AG10803 (cell line): ENCODE results near the gene PDCD2L.
A peak's percentile ranks its signal among the peaks of the same experiment; 100 is the strongest.

ENCODE experiments used
- DNase-seq: peaks from one replicate; pipeline ENCODE4 v3.0.0; 2010; ENCODE audit warnings: low read depth
- H3K4me3 ChIP-seq: 2 replicates; pipeline ENCODE4 v1.5.1; 2011; ENCODE audit warnings: mild to moderate bottlenecking, low read length, control low read depth
- CTCF ChIP-seq: conservative IDR thresholded peaks from 2 replicates; pipeline ENCODE4 v1.5.1; 2011; ENCODE audit warnings: mild to moderate bottlenecking, low read length, control low read depth, inconsistent platforms

The PDCD2L gene

GRCh38 chr19:34411216-34411615 lies 7.0 kb downstream of the PDCD2L start:
- no peak for TF ChIP-seq CTCF
- no peak overlapping the region for H3K4me3 ChIP-seq
- no peak for DNase-seq

- no peak for TF ChIP-seq CTCF
- H3K4me3 ChIP-seq: no peak overlapping the region
- no peak for DNase-seq
Measured at GRCh38 chr19:34416021-34416545, 11.9 kb downstream of the PDCD2L start.

- no peak for DNase-seq
- H3K4me3 ChIP-seq: no peak overlapping the region
- no peak for TF ChIP-seq CTCF
Measured at GRCh38 chr19:34418300-34418699, 14.1 kb downstream of the PDCD2L start.

- TF ChIP-seq CTCF: no peak
- no peak for DNase-seq
- H3K4me3 ChIP-seq: no peak overlapping the region
Measured at GRCh38 chr19:34426096-34426661, 22.0 kb downstream of the PDCD2L start.

GRCh38 chr19:34428549-34429285 lies 24.5 kb downstream of the PDCD2L start:
- TF ChIP-seq CTCF: no peak
- peak; percentile 50 for DNase-seq

GRCh38 chr19:34429553-34429952 lies 25.4 kb downstream of the PDCD2L start:
- H3K4me3 ChIP-seq: peak overlapping the region; percentile 88
- no peak for DNase-seq
- no peak for TF ChIP-seq CTCF

More at GRCh38 chr19:34428549-34429285, 24.5 kb downstream of the PDCD2L start:
- H3K4me3 ChIP-seq: peak overlapping the region; percentile 88
